ENCODE measurements around the gene ARHGAP8. TPM values are rescaled to one million over a fixed set of nuclear protein-coding genes. Genes with fewer than 3 reads are reported as not detected.

ARHGAP8 gene
- total RNA-seq, 1 donor from 2014 or later, result 1.4 TPM

DNA sequence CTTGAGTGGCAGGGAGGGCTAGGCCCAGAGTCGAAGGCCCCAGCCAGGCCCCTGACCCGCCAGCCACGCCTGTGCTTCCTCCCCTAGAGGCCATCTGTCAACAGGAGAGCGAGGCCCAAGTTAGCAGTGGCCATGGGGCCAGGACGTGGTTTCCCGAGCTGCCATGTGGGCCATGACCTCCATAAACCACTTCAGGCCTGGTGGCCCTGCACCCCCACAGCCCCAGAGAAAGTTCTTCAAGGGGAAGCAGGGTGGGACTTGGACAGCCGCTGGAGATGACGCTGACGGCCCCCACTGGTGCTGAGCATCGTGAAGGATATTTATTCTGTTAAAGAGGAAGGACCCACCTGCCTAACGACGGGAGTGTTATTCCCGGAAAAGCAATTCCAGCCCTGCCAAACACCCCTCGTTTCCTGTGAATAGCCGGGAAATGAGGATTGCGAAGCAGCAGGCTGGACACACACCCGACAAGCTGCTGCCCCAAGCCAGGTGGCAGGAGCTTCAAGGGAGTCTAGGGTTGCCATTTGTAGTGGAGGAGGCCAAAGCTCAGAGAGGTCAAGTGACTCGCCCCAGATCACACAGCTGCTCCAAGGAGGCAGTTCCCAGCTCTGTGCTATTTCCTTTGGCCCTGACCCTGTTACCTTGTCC lies 37.5 kb upstream of the ARHGAP8 start:
- Mint-ChIP-seq H3K27ac (no peak overlapping the region), H3K36me3 (ENCODE audit: low read depth) (no peaks in the 10 kb centered on the region), H3K9me3 (no peaks in the 10 kb centered on the region), H3K4me3 (no peak overlapping the region), H3K4me1 (ENCODE audit: low read depth) (peaks cover 12% of the 10 kb centered on the region), H3K27me3 (ENCODE audit: insufficient read depth) (no peaks in the 10 kb centered on the region)
- no peak for DNase-seq (ENCODE audit: low spot score)
- intact Hi-C loops (cut with micrococcal nuclease), result no loop called here

DNA sequence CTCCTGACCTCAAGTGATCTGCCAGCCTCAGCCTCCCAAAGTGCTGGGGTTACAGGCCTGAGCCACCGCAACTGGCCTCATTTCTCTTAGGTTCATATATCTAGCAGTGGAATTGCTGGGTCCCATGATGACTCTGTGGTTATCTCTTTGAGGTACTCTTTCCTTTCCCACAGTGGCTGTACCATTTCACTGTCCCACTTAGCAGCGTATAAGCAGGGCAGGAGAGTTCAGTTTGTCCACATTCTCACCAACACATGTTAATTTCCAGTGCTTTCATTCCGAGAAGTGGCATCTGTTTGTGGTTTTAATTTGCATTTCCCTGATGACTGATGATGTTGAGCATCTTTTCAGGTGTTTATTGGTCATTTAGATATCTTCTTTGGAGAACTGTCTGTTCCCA lies 34.0 kb upstream of the ARHGAP8 start:
- Mint-ChIP-seq H3K4me3 (no peak overlapping the region), H3K4me1 (ENCODE audit: low read depth) (peaks cover 8% of the 10 kb centered on the region), H3K27me3 (ENCODE audit: insufficient read depth) (peaks cover 1% of the 10 kb centered on the region), H3K9me3 (no peaks in the 10 kb centered on the region), H3K36me3 (ENCODE audit: low read depth) (no peaks in the 10 kb centered on the region), H3K27ac (no peak overlapping the region)
- intact Hi-C loops (cut with micrococcal nuclease), result no loop called here
- no peak for DNase-seq (ENCODE audit: low spot score)

- Mint-ChIP-seq H3K4me1 (ENCODE audit: low read depth) (peaks cover 8% of the 10 kb centered on the region), H3K9me3 (no peaks in the 10 kb centered on the region), H3K27ac (no peak overlapping the region), H3K36me3 (ENCODE audit: low read depth) (no peaks in the 10 kb centered on the region), H3K4me3 (no peak overlapping the region), H3K27me3 (ENCODE audit: insufficient read depth) (peaks cover 1% of the 10 kb centered on the region)
- intact Hi-C loops (cut with micrococcal nuclease), result no loop called here
- DNase-seq (ENCODE audit: low spot score), result no peak
Observed at GRCh38 chr22:44719586-44720368, 32.6 kb upstream of the ARHGAP8 start.

GRCh38 chr22:44721213-44721612 lies 31.2 kb upstream of the ARHGAP8 start:
- Mint-ChIP-seq H3K9me3 (no peaks in the 10 kb centered on the region), H3K4me3 (no peak overlapping the region), H3K36me3 (ENCODE audit: low read depth) (no peaks in the 10 kb centered on the region), H3K27ac (no peak overlapping the region), H3K27me3 (ENCODE audit: insufficient read depth) (peaks cover 1% of the 10 kb centered on the region), H3K4me1 (ENCODE audit: low read depth) (peaks cover 8% of the 10 kb centered on the region)
- intact Hi-C loops (cut with micrococcal nuclease), result no loop called here
- DNase-seq (ENCODE audit: low spot score), result no peak

DNA sequence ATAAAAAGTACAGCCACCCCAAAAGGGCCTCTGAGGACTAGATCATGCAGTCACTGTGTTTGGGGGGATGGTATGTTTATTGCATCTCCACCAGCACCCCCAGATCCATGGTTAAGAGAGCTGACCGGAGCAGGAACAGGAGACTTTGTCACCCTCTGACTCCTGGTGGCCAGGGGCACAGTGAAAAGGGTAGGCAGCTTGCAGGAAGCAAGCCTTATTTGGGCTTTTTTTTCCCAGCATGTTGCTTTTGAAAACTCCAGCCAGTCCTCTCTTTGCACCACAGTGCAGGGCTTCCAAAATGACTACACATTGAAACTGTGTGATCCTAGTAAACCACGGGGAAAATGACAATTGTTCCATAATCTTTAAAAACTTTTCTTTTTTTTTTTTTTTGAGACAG lies 29.8 kb upstream of the ARHGAP8 start:
- intact Hi-C loops (cut with micrococcal nuclease), result no loop called here
- peaks cover 8% of the 10 kb centered on the region for H3K4me1 Mint-ChIP-seq (ENCODE audit: low read depth)
- no peak for DNase-seq (ENCODE audit: low spot score)
- no peak overlapping the region for H3K4me3 Mint-ChIP-seq
- H3K27me3 Mint-ChIP-seq (ENCODE audit: insufficient read depth), result peaks cover 1% of the 10 kb centered on the region
- H3K9me3 Mint-ChIP-seq, result no peaks in the 10 kb centered on the region
- no peaks in the 10 kb centered on the region for H3K36me3 Mint-ChIP-seq (ENCODE audit: low read depth)
- no peak overlapping the region for H3K27ac Mint-ChIP-seq

GRCh38 chr22:44723801-44724200 lies 28.6 kb upstream of the ARHGAP8 start:
- H3K4me3 Mint-ChIP-seq, result no peak overlapping the region
- intact Hi-C loops (cut with micrococcal nuclease), result no loop called here
- H3K27me3 Mint-ChIP-seq (ENCODE audit: insufficient read depth), result peaks cover 1% of the 10 kb centered on the region
- peaks cover 2% of the 10 kb centered on the region for H3K4me1 Mint-ChIP-seq (ENCODE audit: low read depth)
- no peaks in the 10 kb centered on the region for H3K36me3 Mint-ChIP-seq (ENCODE audit: low read depth)
- no peak for DNase-seq (ENCODE audit: low spot score)
- no peak overlapping the region for H3K27ac Mint-ChIP-seq
- no peaks in the 10 kb centered on the region for H3K9me3 Mint-ChIP-seq

- Mint-ChIP-seq H3K27ac (no peak overlapping the region), H3K4me3 (no peak overlapping the region), H3K27me3 (ENCODE audit: insufficient read depth) (peaks cover 1% of the 10 kb centered on the region), H3K9me3 (no peaks in the 10 kb centered on the region), H3K4me1 (ENCODE audit: low read depth) (no peaks in the 10 kb centered on the region), H3K36me3 (ENCODE audit: low read depth) (no peaks in the 10 kb centered on the region)
- intact Hi-C loops (cut with micrococcal nuclease), result no loop called here
- DNase-seq (ENCODE audit: low spot score), result no peak
Observed at GRCh38 chr22:44724416-44724815, 28.0 kb upstream of the ARHGAP8 start.

GRCh38 chr22:44724859-44725258 lies 27.5 kb upstream of the ARHGAP8 start:
- Mint-ChIP-seq H3K4me3 (no peak overlapping the region), H3K27me3 (ENCODE audit: insufficient read depth) (peaks cover 1% of the 10 kb centered on the region), H3K27ac (no peak overlapping the region), H3K36me3 (ENCODE audit: low read depth) (no peaks in the 10 kb centered on the region), H3K9me3 (no peaks in the 10 kb centered on the region), H3K4me1 (ENCODE audit: low read depth) (no peaks in the 10 kb centered on the region)
- no peak for DNase-seq (ENCODE audit: low spot score)
- intact Hi-C loops (cut with micrococcal nuclease), result no loop called here

DNA sequence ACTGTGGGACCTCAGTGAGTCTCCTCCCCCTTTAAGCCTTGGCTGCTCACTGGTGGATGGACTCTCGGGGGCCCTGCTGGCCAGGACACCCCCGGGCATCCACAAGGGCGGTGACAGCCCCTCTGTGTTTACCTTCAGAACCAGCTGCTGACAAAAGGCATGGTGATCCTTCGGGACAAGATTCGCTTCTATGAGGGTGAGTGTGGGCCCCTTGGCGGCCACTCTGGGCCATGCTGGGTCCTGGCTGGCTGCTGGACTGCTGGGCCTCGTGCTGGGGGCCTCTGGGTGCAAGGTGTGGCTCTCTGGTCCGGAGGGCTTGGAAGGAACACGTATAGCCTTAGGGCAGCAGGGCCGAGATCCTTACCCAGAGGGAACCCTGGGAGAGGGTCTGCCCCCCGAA lies 25.9 kb upstream of the ARHGAP8 start:
- Mint-ChIP-seq H3K27me3 (ENCODE audit: insufficient read depth) (peaks cover 1% of the 10 kb centered on the region), H3K27ac (no peak overlapping the region), H3K4me1 (ENCODE audit: low read depth) (no peaks in the 10 kb centered on the region), H3K9me3 (no peaks in the 10 kb centered on the region), H3K36me3 (ENCODE audit: low read depth) (no peaks in the 10 kb centered on the region), H3K4me3 (no peak overlapping the region)
- no peak for DNase-seq (ENCODE audit: low spot score)
- intact Hi-C loops (cut with micrococcal nuclease), result no loop called here

GRCh38 chr22:44727148-44727547 lies 25.2 kb upstream of the ARHGAP8 start:
- Mint-ChIP-seq H3K36me3 (ENCODE audit: low read depth) (no peaks in the 10 kb centered on the region), H3K27ac (no peak overlapping the region), H3K4me3 (no peak overlapping the region), H3K4me1 (ENCODE audit: low read depth) (no peaks in the 10 kb centered on the region), H3K9me3 (no peaks in the 10 kb centered on the region), H3K27me3 (ENCODE audit: insufficient read depth) (no peaks in the 10 kb centered on the region)
- no peak for DNase-seq (ENCODE audit: low spot score)
- intact Hi-C loops (cut with micrococcal nuclease), result no loop called here

GRCh38 chr22:44727709-44728108 lies 24.7 kb upstream of the ARHGAP8 start:
- Mint-ChIP-seq H3K36me3 (ENCODE audit: low read depth) (no peaks in the 10 kb centered on the region), H3K4me3 (no peak overlapping the region), H3K27ac (no peak overlapping the region), H3K9me3 (no peaks in the 10 kb centered on the region), H3K27me3 (ENCODE audit: insufficient read depth) (no peaks in the 10 kb centered on the region), H3K4me1 (ENCODE audit: low read depth) (no peaks in the 10 kb centered on the region)
- intact Hi-C loops (cut with micrococcal nuclease), result no loop called here
- DNase-seq (ENCODE audit: low spot score), result no peak

DNA sequence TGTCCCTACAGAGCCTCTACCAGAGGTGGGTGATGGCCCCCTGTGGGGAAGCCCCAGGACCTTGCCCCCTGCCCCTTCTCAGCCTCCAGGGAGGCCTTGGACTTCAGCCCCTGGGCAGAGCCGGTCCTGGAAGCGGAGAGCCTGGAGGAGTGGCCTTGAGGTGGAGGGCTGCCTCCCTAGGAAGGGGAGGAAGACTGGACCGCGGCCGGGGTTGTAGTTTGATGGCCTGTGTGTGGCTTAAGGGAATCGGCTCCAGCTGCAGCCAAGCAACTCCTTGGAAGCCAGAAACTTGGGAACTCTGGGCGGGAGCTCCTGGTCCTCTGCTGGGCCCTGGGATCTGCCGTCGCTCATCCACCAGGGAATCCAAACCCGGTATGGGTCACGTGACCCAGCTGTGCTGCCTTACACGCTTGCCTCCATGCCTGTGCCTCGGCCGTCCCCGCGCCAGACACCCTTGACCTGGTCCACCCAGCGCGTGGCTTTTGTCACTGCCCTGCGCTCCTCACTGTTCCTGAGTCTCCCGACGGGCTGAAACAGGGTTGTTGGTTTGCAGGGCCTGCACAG lies 23.5 kb upstream of the ARHGAP8 start:
- DNase-seq (ENCODE audit: low spot score), result no peak
- no peaks in the 10 kb centered on the region for H3K27me3 Mint-ChIP-seq (ENCODE audit: insufficient read depth)
- H3K27ac Mint-ChIP-seq, result no peak overlapping the region
- no peak overlapping the region for H3K4me3 Mint-ChIP-seq
- H3K9me3 Mint-ChIP-seq, result no peaks in the 10 kb centered on the region
- no peaks in the 10 kb centered on the region for H3K36me3 Mint-ChIP-seq (ENCODE audit: low read depth)
- intact Hi-C loops (cut with micrococcal nuclease), result no loop called here
- no peaks in the 10 kb centered on the region for H3K4me1 Mint-ChIP-seq (ENCODE audit: low read depth)

GRCh38 chr22:44729391-44730021 lies 22.9 kb upstream of the ARHGAP8 start:
- no peaks in the 10 kb centered on the region for H3K27me3 Mint-ChIP-seq (ENCODE audit: insufficient read depth)
- no peaks in the 10 kb centered on the region for H3K4me1 Mint-ChIP-seq (ENCODE audit: low read depth)
- intact Hi-C loops (cut with micrococcal nuclease), result no loop called here
- no peak overlapping the region for H3K27ac Mint-ChIP-seq
- H3K9me3 Mint-ChIP-seq, result no peaks in the 10 kb centered on the region
- H3K36me3 Mint-ChIP-seq (ENCODE audit: low read depth), result no peaks in the 10 kb centered on the region
- no peak overlapping the region for H3K4me3 Mint-ChIP-seq
- no peak for DNase-seq (ENCODE audit: low spot score)
